Fibroblast of the aortic adventitia (primary cell): ENCODE data around the gene DDO. TPM values are rescaled to one million over a fixed set of nuclear protein-coding genes. Genes with fewer than 3 reads are reported as not detected.
"Not testable (repeated sequence)": the region's sequence is repeated elsewhere in the genome, so short reads cannot be mapped to it uniquely, and the experiment has no call there.

Experiments used
- DNase-seq: peaks from one replicate; pipeline ENCODE4 v3.0.0-alpha.2; 2010; ENCODE audit warnings: low read depth
- H3K4me3 ChIP-seq: 2 replicates; pipeline ENCODE4 v1.5.1; 2011; ENCODE audit warnings: low read depth, mild to moderate bottlenecking, control low read depth, low read length, moderate library complexity
- total RNA-seq: library from RNA; depleted of rRNA; stranded (reverse); fragments of >200 nt; gene quantifications from 2 replicates; pipeline ENCODE4 v1.2.3, GENCODE V29; 2012; ENCODE audit warnings: low replicate concordance
- TF ChIP-seq, protein P1 (sequence below): IDR thresholded peaks from 2 replicates; pipeline ENCODE4 v1.5.1; 2011; ENCODE audit warnings: mild to moderate bottlenecking, low read length, control low read depth, inconsistent platforms; ENCODE audit not compliant: insufficient read depth

The DDO gene
- total RNA-seq, 1 donor = 1.3 TPM

DNA sequence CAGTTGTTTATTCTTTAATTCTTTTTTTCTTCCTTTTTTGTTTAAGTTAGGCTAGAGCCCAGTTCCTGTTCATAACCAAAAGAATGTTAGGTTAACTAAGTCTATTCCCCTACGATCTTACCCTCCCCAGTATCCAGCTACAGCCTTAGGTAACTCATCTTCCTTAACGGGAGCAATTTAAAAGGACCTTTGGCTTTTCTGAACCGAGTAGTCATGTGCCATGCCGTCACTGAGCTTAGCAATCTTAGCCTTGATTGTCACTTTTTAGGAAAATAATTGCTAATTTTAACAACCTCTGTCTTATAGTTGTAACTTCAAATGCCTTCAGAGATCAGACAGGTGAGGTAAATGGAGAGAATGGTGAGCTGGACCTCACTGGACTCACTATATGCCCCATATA is 63.4 kb downstream of the DDO start:
- DNase-seq = no peak
- H3K4me3 ChIP-seq = no peak overlapping the region
- TF ChIP-seq, protein P1, sequence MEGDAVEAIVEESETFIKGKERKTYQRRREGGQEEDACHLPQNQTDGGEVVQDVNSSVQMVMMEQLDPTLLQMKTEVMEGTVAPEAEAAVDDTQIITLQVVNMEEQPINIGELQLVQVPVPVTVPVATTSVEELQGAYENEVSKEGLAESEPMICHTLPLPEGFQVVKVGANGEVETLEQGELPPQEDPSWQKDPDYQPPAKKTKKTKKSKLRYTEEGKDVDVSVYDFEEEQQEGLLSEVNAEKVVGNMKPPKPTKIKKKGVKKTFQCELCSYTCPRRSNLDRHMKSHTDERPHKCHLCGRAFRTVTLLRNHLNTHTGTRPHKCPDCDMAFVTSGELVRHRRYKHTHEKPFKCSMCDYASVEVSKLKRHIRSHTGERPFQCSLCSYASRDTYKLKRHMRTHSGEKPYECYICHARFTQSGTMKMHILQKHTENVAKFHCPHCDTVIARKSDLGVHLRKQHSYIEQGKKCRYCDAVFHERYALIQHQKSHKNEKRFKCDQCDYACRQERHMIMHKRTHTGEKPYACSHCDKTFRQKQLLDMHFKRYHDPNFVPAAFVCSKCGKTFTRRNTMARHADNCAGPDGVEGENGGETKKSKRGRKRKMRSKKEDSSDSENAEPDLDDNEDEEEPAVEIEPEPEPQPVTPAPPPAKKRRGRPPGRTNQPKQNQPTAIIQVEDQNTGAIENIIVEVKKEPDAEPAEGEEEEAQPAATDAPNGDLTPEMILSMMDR = no peak

GRCh38 chr6:110351546-110351945 is 63.8 kb downstream of the DDO start:
- no peak overlapping the region for H3K4me3 ChIP-seq
- TF ChIP-seq, protein P1 = no peak
- DNase-seq = no peak

DNA sequence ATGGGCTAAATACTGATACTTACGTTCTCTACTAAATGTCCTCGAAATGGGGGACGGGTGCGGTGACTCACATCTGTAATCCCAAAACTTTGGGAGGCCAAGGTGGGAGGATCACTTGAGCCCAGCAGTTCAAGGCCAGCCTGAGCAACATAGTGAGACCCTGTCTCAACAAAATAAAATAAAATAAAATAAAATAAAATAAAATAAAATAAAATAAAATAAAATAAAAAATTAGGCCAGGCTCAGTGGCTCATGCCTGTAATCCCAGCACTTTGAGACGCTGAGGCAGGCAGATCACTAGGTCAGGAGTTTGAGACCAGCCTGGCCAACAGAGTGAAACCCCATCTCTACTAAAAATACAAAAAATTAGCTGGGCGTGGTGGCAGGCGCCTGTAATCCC is 64.8 kb downstream of the DDO start:
- H3K4me3 ChIP-seq, DNase-seq: not testable (repeated sequence)

- no peak for DNase-seq
- TF ChIP-seq, protein P1 = no peak
- no peak overlapping the region for H3K4me3 ChIP-seq
Observed at GRCh38 chr6:110348961-110349690, 66.2 kb downstream of the DDO start.

GRCh38 chr6:110345025-110345424 is 70.3 kb downstream of the DDO start:
- H3K4me3 ChIP-seq = no peak overlapping the region
- no peak for DNase-seq

GRCh38 chr6:110342759-110343158 is 72.6 kb downstream of the DDO start:
- DNase-seq = no peak
- TF ChIP-seq, protein P1 = no peak
- H3K4me3 ChIP-seq = no peak overlapping the region

More at GRCh38 chr6:110345025-110345424, 70.3 kb downstream of the DDO start:
- TF ChIP-seq, protein P1 = no peak

Other genes with a start within 250 kb of the DDO start
- gene WASF1, start 235.9 kb downstream of the DDO start, total RNA-seq = 11.7 and 20.1 TPM in 2 replicates
- 21.8 and 32.3 TPM in 2 replicates for gene CDC40, start 235.1 kb downstream of the DDO start, total RNA-seq
- gene METTL24, start 57.2 kb downstream of the DDO start, total RNA-seq = 0.09 and 0.16 TPM in 2 replicates
- 0.09 TPM in 1 of 2 replicates, not detected in the other for gene SLC22A16, start 61.0 kb upstream of the DDO start, total RNA-seq